ENCODE data around the gene RASL12. TPM values are rescaled to one million over a fixed set of nuclear protein-coding genes. Genes with fewer than 3 reads are reported as not detected.
"Not testable (repeated sequence)": the region's sequence is repeated elsewhere in the genome, so short reads cannot be mapped to it uniquely, and the experiment has no call there.

RASL12 gene
- total and polyA plus RNA-seq, 10 donors, result 2.7 to 38.5 (median 9.3) TPM

DNA sequence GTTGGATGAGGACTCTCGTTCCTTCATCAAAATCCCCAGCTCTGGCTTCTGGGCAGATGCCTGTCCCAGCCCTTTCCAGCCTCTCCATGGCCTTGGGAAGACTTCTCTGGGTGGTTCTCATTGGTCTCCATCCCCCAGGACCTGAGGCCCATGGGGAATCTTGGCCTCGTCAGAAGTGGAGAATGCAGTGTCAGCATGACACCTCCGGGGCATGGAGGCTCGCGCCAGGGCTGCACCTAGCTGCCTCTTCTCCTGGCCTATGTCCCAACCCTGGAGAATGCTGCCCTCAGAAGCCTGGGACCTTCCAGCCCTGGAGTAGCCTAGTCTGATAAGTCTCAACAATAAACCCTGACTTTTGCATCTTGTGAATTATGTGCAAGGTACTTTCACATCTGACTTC lies 11.8 kb upstream of the RASL12 start:
- Histone ChIP-seq H3K4me3 (no peak overlapping the region), H3K27ac (no peak overlapping the region), H3K36me3 (no peaks in the 10 kb centered on the region), H3K27me3 (replicated peaks in 1 of 7) (peaks cover 0 to 70% (median 23%) of the 10 kb centered on the region in 7 donors), H3K9me3 (no peaks in the 10 kb centered on the region), H3K4me1 (peaks cover 3 to 40% (median 24%) of the 10 kb centered on the region in 6 donors)
- DNase-seq, result no peak
- intact Hi-C loops (cut with DNase I; ENCODE audit: low total_unique reads), result no loop called here
- 74 to 93% (median 85%) methylated on average over 2 to 5 of the region's 5 CpGs for WGBS, 5 donors
- no peak for TF ChIP-seq POLR2A (IDR thresholded peaks at IDR 0.05)
- TF ChIP-seq, protein P1, sequence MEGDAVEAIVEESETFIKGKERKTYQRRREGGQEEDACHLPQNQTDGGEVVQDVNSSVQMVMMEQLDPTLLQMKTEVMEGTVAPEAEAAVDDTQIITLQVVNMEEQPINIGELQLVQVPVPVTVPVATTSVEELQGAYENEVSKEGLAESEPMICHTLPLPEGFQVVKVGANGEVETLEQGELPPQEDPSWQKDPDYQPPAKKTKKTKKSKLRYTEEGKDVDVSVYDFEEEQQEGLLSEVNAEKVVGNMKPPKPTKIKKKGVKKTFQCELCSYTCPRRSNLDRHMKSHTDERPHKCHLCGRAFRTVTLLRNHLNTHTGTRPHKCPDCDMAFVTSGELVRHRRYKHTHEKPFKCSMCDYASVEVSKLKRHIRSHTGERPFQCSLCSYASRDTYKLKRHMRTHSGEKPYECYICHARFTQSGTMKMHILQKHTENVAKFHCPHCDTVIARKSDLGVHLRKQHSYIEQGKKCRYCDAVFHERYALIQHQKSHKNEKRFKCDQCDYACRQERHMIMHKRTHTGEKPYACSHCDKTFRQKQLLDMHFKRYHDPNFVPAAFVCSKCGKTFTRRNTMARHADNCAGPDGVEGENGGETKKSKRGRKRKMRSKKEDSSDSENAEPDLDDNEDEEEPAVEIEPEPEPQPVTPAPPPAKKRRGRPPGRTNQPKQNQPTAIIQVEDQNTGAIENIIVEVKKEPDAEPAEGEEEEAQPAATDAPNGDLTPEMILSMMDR (IDR thresholded peaks at IDR 0.05 in 8 of 11, conservative IDR thresholded peaks at IDR 0.05 in 3 of 11), result no peak
- no peak for TF ChIP-seq POLR2AphosphoS5 (IDR thresholded peaks at IDR 0.05)

DNA sequence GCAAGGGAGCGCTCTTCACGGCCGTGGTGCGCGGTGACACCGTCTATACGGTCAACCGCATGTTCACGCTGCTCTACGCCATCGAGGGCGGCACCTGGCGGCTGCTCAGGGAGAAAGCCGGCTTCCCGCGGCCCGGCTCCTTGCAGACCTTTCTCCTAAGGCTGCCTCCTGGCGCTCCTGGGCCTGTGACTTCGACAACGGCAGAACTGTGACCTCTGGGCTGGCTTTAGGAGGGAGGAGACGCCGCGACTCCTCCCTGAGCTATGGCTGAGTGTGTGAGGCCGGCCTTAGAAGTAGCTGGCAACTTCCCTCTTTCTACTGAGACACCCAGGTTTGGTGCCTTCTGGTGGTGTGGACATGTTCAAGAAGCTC lies 10.2 kb upstream of the RASL12 start:
- Histone ChIP-seq H3K4me1 (peaks cover 3 to 26% (median 18%) of the 10 kb centered on the region in 6 donors), H3K27me3 (replicated peaks in 1 of 7) (peaks cover 0 to 54% (median 23%) of the 10 kb centered on the region in 7 donors), H3K9me3 (no peaks in the 10 kb centered on the region), H3K4me3 (peak overlapping the region in 1 of 8 donors; percentile 38), H3K27ac (no peak overlapping the region), H3K36me3 (no peaks in the 10 kb centered on the region)
- DNase-seq, result peak; percentile 82
- 9 to 22% (median 13%) methylated on average over 6 to 24 of the region's 24 CpGs for WGBS, 5 donors
- intact Hi-C loops (cut with DNase I; ENCODE audit: low total_unique reads), result no loop called here
- TF ChIP-seq, protein P1 (IDR thresholded peaks at IDR 0.05 in 8 of 11, conservative IDR thresholded peaks at IDR 0.05 in 3 of 11), result peak; percentile 15 to 67 (median 46)
- TF ChIP-seq POLR2A (IDR thresholded peaks at IDR 0.05) (no peak), POLR2AphosphoS5 (IDR thresholded peaks at IDR 0.05) (peak in 2 of 3 donors; percentile 37 to 59)

GRCh38 chr15:65077291-65077980 lies 9.6 kb upstream of the RASL12 start:
- H3K4me3 ChIP-seq, result peak overlapping the region in 1 of 8 donors; percentile 38
- TF ChIP-seq POLR2AphosphoS5 (IDR thresholded peaks at IDR 0.05), result no peak
- TF ChIP-seq POLR2A (IDR thresholded peaks at IDR 0.05), result no peak
- TF ChIP-seq, protein P1 (IDR thresholded peaks at IDR 0.05 in 8 of 11, conservative IDR thresholded peaks at IDR 0.05 in 3 of 11), result no peak
- 59 to 74% (median 73%) methylated on average over 39 to 85 of the region's 85 CpGs for WGBS, 5 donors
- no peak overlapping the region for H3K27ac ChIP-seq
- intact Hi-C loops (cut with DNase I; ENCODE audit: low total_unique reads), result no loop called here
- no peak for DNase-seq
- no peaks in the 10 kb centered on the region for H3K9me3 ChIP-seq
- H3K36me3 ChIP-seq, result no peaks in the 10 kb centered on the region
- peaks cover 3 to 22% (median 13%) of the 10 kb centered on the region in 6 donors for H3K4me1 ChIP-seq
- peaks cover 0 to 51% (median 19%) of the 10 kb centered on the region in 7 donors for H3K27me3 ChIP-seq (replicated peaks in 1 of 7)

- H3K4me3 ChIP-seq, result peak within 1 kb of the TSS in 1 of 8 donors; percentile 38
- DNase-seq, result no peak
- intact Hi-C loops (cut with DNase I; ENCODE audit: low total_unique reads), result no loop called here
- TF ChIP-seq POLR2AphosphoS5 (IDR thresholded peaks at IDR 0.05), result no peak
- TF ChIP-seq, protein P1 (IDR thresholded peaks at IDR 0.05 in 8 of 11, conservative IDR thresholded peaks at IDR 0.05 in 3 of 11), result no peak
- TF ChIP-seq POLR2A (IDR thresholded peaks at IDR 0.05), result no peak
- H3K27me3 ChIP-seq (replicated peaks in 1 of 7), result peaks cover 0 to 43% (median 17%) of the 10 kb centered on the region in 7 donors
- no peaks in the 10 kb centered on the region for H3K36me3 ChIP-seq
- H3K9me3 ChIP-seq, result no peaks in the 10 kb centered on the region
- H3K27ac ChIP-seq, result no peak within 1 kb of the TSS
- peaks cover 3 to 22% (median 10%) of the 10 kb centered on the region in 6 donors for H3K4me1 ChIP-seq
- 80 to 90% (median 86%) methylated on average over 51 to 73 of the region's 73 CpGs for WGBS, 5 donors
These were observed 8.9 kb upstream of the RASL12 start, which contains the start of gene KBTBD13 for GRCh38 chr15:65076486-65077290. KBTBD13 (plus strand) TSS chr15:65076746; CDS start chr15:65076816, 70 bp downstream.

DNA sequence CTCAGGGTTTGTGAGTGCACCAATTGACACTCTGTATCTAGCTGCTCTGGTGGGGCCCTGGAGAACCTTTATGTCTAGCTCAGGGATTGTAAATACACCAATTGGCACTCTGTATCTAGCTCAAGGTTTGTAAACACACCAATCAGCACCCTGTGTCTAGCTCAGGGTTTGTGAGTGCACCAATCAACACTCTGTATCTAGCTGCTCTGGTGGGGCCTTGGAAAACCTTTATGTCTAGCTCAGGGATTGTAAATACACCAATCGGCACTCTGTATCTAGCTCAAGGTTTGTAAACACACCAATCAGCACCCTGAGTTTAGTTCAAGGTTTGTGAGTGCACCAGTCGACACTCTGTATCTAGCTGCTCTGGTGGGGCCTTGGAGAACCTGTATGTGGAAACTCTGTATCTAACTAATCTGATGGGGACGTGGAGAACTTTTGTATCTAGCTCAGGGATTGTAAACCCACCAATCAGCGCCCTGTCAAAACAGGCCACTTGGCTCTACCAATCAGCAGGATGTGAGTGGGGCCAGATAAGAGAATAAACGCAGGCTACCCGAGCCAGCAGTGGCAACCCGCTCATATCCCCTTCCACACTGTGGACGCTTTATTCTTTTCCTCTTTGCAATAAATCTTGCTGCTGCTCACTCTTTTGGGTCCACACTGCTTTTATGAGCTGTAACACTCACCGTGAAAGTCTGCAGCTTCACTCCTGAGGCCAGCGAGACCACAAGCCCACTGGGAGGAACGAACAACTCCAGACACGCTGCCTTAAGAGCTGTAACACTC lies 8.0 kb upstream of the RASL12 start:
- H3K36me3 ChIP-seq; H3K27ac ChIP-seq; H3K9me3 ChIP-seq; intact Hi-C loops (cut with DNase I; ENCODE audit: low total_unique reads); H3K4me3 ChIP-seq; DNase-seq: not testable (repeated sequence)
- 40 to 61% (median 53%) methylated on average over 12 of the region's 12 CpGs for WGBS, 5 donors
- Histone ChIP-seq H3K4me1 (peaks cover 3 to 26% (median 6%) of the 10 kb centered on the region in 6 donors), H3K27me3 (replicated peaks in 1 of 7) (peaks cover 0 to 42% (median 17%) of the 10 kb centered on the region in 7 donors)

Data from spleen (tissue), 11 donors.